Left renal cortex interstitium (tissue), 4 donors: ENCODE data around the gene DHRS3. TPM values are rescaled to one million over a fixed set of nuclear protein-coding genes. Genes with fewer than 3 reads are reported as not detected.
"Not testable (repeated sequence)": the region's sequence is repeated elsewhere in the genome, so short reads cannot be mapped to it uniquely, and the experiment has no call there.

Source experiments
- DNase-seq, 4 donors: peaks; one replicate each; pipeline ENCODE4 v3.0.0-alpha.2; 2013; ENCODE audit warnings: low read depth in 4 of 4, low spot score in 2 of 4, missing footprints in 1 of 4
- polyA plus RNA-seq, 4 donors: library from polyadenylated mRNA; unstranded; fragments of 120-200 nt; gene quantifications; one replicate each; pipeline ENCODE4 v1.2.1, GENCODE V29; 2013; ENCODE audit not compliant: insufficient read length in 4 of 4

The DHRS3 gene
- polyA plus RNA-seq, 4 donors, result 74.3 to 101 (median 86.1) TPM

DNA sequence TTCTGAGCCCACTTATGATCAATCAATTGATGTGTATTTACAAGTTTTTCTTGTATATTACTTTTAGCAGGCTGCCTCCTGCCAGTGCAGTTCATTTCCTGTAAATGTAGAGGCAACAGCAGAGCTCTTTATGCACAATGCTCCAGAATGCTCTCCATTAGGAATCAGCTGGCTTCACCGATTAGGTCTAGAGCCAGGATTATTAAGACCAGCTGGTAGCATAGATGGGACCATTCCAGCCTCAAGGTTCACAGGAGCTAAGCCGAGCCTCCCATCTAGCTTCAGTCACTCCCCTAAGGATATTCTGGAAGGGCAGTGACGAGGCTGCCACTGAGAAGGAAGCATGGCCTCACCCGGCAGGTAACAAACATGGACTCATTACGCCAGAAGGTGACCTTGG, 36.8 kb downstream of the DHRS3 start:
- DNase-seq, result no peak

DNA sequence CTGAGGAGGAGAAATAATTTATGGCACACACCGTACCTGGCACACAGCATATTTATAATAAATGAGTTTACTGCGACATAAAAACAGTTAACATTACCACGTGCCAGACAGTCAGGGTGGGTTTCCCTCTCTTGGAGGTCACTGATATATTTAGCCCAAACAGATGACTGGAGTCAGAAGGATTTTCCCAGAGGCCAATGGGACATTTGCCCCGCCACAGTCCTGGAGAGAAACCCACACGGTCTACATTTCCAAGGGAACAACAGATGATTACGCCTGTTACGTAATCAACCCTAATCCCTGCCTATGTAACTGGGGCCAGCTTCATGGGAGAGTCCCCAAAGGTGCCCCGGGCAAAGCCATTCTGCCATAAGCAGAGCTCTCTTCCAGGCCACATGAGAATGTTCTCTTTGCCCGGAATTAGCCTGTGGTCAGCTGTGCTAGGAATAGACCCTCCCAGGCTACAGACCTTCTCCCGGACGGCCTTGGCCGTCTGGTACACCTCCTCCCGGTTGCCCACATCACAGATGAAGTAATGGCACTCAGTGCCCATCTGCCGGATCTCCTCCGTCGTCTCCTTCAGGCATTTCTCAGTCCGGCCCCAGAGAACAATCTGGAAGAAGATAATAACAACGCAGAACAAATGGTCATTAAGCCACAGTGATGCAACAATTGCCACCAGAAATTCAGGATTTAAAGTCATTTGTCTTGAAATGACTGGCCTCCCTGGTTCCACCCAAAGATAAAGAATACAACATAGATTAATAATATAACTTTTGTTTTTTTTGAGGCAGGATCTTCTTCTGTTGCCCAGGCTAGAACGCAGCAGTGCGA, 37.7 kb downstream of the DHRS3 start:
- DNase-seq, result no peak

DNA sequence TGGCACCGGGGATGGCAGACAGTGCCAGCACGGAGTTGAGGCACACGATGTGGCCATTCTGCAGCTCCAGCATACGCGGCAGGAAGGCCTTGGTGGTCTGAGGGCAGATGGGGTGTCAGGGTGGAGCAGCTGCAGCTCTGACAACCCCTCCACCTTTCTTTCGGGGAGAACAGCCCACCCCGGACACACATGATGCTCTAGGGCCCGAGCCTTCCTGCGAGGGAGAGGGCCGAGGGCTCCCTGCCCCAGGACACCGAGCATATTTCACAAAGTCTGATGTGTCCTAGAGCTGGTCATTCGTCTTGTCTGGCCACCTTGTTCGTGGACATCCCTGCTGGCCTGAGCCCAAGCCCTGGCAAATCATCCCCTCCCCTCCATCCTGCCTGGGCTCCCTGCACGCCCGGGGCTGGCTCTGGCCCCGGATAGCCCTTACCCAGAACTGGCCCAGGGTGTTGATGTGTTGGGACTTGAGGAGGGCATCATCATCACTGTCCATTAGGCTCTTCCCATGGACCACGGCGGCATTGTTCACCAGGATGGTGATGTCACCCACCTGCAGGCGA, 39.1 kb downstream of the DHRS3 start:
- no peak for DNase-seq

DNA sequence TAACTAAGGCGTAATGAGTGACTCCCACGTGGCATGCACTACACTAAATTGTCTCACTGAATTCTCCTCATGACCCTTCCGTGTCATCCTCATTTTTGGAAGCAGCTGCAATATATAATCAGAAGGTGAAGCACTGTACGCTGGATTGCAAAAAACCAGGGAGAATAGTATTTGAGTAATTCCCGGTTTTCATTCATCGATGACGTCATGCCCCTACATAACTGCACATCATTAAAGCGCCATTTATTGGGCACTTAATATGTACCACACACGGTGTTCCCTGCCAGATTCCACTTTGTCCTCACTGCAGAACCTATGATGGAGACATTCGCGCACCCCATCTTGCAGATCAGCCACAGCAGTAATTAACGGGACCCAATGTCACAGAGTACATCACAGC, 41.0 kb downstream of the DHRS3 start:
- DNase-seq, result no peak

DNA sequence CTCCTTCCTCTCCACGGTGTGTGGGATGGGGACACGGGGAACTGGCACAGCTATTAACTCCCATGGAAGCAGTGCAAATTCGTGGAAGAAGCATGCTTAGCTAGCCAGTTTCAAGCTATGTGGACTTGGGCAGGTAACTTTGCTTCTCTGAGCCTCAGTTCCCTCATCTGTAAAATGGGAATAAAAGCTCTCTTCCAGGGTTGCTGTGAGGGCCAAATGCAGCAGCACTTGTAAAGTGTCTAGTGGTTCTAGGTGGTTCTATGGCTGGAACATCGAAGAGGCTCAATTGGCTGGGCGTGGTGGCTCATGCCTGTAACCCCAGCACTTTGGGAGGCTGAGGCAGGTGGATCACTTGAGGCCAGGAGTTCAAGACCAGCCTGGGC, 43.3 kb downstream of the DHRS3 start:
- no peak for DNase-seq

DNA sequence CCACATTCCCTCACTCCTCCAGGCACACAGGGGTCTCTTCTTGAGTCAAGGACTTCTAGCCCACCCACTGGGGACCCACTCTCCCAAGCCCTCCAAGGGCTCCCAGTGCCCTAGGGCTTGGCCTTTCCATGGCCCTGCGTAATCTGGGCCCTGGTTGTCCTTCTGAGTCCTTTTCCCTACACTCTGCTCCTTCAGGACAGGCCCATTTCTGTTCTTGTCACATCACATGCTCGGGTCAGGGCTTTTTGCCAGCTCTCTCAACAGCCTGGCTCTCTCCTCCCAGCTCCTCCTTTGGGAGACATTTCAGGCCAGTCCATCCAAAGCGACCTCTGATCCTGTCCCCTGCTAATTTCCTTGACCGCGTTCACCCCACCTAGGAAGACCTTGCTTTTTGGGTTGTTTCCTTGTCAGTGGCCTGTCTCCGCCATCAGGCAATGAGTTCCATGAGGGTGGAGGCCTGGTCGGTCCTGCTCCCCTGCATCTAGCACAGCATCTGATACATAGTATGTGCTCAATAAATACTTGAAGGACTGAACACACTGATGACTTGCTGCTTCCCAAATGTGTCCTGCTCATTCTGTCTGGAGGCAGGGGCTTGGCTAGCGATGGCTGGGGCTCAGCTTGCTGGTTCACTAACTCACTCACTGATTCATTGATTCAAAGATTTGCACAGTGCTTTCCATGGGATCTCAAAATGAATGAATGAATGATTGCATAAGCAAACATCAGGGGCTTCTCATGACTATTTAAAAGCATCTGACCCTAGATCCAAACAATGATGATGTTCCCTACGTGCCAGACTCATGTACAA, 44.8 kb downstream of the DHRS3 start:
- no peak for DNase-seq

DNA sequence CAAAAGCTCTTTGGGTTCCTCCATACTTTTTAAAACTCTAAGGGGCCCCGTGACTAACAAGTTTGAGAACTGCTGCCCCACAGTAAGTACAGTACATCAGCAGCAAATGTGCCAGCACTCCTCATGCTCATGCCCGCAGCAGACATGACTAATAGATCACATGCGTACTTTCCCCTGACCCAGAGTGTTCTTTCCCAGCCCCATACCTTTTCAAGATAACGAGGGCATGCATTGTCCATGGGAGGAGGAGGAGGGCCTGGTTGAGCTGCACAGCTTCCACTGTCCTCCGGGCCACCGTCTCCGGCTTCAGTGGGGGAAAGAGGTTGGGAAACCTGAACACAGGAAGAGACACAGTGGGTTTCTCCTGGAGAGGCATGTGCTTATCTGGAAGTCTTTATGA, 45.5 kb downstream of the DHRS3 start:
- DNase-seq, result no peak

DNA sequence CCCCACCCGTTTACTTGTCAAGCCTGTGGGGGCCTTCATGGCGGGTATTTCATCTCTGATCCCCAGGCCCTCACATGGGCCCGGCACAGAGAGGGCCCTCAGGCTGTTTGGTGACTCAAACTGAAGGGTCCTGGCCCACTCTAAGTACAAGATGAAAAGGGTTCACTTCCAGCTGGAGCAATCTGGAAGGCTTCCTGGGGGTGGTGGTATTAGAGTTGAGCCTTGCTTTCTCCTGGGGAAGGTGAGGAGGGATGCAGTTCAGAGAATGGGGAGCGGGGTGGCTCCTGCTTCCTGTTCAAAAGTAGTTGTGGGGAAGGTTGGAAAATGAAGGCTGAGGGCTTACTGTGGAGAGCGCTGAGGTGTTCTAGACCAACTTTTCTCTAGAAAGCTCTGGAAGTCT, 47.7 kb downstream of the DHRS3 start:
- DNase-seq, result no peak

DNA sequence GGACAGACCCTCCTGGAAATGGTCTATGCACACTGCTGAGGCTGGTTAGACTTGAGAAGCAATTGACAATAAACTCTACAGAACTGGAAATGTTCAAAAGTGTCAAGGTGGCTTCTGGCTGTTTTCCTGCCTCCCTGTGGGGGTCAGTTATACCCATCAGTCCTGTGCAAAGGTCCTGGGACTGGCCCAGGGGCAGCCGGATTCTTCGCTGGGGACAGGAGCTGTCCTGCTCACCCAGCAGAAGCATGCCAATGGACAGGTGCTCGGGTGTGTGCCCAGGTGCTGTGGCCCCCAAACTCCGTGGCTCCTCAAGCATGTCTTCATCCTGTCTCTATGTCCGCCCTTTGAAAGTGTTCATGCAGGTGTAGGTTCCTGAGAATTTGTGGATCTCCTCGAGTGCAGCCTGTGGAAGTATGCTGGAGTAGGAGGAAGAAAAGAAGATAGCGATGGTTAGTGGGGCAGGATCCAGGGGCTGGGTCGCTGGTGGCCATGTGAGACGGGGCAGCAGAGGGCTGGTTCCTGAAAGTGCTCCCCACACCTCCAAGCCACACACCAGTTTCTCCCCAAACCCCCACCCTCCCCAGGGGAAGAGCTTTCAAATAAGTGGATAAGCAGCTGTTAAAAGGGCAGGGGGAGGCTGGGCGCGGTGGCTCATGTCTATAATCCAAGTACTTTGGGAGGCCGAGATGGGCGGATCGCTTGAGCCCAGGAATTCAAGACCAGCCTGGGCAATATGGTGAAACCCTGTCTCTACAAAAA, 49.8 kb downstream of the DHRS3 start:
- no peak for DNase-seq

DNA sequence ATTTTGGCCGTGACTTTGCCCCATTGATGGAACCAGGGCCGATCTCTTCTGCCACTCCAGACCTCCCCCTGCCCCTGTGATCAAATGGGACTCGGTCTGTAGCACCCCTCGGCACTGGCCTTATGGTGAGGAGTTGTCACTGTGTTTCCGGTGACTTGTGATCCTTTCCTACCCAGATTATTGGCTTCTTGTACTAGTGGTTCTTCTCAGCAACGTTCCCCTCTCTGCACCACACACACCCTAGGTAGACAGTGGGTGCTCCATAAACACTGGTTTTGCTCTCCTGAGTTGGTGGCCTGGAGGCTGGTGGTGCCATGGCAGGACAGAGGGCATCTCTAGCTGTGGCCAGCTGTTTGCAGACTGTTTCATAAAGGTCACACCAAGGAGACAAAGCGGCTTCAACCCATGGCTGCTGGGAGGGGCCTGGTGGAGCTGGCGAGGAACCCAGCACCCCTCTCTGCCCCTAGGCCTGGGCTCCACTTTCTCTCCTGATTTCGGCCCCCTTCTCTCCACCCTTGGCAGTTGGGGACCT, 50.7 kb downstream of the DHRS3 start:
- no peak for DNase-seq

DNA sequence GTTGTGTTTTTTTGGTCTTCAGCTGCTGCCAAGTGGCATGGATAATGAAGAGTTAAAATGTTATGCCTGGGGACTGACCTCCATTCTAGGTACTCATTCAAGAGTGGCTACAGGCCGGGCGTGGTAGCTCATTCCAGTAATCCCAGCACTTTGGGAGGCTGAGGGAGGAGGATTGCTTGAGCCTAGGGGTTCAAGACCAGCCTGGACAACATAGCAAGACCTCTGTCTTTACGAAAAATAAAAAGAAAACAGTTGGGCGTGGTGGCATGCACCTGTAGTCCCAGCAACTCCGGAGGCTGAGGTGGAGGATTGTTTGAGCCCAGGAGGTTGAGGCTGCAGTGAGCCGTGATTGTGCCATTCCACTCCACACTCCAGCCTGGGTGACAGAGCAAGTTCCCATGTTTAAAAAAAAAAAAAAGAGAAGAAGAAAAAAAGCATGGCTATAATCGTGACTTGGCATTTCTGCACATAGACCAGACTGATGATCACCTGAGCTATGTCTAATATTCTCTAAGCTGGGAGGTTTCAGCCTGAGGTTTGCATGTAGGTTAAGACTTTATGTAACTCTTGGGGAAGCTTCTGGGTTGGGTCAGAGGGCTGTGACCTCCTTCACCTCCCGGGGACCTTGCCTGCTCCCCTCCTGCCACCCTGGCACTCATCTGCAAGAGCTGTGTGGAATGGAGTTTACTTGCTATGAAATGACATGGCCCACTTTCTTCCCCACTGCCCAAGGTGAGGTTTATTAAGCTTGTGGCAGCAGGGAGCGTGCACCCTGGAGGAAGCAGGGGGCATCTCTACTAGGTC, 51.3 kb downstream of the DHRS3 start:
- DNase-seq, result no peak

DNA sequence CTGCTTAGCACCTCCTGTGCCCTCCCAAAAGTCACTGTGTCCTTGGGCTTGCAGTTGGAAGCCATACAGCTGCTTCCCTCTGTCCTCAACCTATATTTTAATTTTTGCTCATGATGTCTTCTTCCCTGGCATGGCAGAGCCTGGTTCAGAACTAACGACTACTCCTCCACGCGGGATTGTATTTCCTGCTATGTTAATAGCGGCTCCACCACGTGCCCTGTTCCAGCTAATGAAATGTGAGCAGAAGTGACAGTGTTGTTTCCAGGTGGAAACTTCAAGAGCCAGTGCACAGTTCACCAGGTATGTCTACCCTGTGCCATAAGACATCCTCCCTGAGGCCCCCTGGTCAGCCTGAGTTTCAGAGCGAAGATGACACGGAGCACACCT, 52.1 kb downstream of the DHRS3 start:
- no peak for DNase-seq

DNA sequence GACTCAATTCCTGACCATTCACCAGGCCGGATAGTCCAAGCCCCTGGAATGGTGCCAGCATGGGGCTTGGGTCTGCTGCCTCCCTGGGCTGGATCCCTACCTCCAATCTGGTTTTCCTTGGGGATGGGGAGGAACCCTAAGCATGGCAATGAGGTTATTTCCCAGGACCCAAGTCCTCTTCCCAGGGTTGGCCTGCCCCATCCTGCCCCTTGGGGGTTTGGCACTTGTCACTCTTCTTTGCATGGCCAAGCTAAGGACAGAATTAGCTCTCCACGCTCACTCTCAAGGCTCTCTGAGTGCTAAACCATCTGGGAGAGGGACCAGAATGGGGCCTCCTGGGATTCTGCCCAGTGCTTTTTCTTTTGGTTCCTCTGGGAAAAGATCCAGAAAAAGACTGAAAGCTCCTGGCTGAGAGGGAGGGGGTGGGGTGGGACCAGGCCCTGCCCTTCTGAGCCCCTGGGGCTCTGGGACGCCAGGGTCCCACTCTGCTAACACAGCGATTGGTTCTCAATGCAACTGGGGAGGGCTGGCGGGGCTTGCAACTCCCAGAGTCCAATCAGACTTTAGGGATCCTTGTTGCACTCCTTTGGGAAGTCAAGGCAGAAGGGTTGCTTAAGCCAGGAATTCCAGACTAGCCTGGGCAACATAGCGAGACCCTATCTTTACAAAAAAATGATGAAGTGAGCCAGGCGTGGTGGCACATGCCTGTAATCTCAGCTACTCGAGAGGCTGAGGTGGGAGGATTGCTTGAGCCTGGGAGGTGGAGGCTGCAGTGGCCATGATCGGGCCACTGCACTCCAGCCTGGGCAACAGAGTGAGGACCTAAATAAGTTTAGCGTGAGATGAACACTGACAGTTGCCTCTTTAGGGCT, 52.7 kb downstream of the DHRS3 start:
- DNase-seq, result no peak

DNA sequence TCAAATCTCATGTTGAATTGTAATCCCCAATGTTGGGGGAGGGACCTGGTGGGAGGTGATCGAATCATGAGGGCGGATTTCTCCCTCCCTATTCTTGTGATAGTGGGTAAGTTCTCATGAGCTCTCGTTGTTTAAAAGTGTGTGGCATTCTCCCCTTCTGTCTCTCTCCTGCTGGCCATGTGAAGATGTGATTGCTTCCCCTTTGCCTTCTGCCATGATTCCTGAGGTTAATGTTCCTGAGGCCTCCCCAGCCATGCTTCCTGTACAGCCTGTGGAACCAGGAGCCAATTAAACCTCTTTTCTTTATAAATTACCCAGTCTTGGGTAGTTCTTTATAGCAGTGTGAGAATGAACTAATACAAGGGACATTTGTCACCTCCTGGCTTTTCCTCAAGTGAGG, 53.8 kb downstream of the DHRS3 start:
- not testable (repeated sequence) for DNase-seq

DNA sequence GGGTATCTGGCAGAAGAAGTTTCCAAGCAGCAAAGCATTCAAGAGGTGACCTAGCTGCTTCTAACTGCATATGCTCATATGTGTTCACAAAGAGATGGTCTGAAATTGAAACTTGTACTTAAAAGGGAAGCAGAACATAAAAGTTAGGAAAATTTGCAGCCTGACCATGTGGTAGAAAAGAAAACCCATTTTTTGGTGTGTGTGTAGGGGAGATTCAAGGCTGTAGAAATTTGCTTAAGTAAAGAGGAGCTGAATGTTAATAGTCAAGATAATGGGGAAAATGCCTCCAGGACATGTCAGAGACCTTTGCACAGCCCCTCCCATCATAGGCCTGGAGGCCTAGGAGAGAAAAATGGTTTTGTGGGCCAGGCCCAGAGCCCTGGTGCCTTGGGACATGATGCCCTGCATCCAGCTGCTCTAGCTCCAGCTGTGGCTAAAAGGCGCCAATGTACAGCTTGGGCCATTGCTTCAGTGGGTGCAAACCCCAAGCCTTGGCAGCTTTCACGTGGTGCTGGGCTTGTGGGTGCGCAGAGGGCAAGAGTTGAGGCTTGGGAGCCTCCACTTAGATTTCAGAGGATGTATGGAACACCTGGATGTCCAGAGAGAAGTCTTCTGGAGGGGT, 54.9 kb downstream of the DHRS3 start:
- DNase-seq, result no peak

DNA sequence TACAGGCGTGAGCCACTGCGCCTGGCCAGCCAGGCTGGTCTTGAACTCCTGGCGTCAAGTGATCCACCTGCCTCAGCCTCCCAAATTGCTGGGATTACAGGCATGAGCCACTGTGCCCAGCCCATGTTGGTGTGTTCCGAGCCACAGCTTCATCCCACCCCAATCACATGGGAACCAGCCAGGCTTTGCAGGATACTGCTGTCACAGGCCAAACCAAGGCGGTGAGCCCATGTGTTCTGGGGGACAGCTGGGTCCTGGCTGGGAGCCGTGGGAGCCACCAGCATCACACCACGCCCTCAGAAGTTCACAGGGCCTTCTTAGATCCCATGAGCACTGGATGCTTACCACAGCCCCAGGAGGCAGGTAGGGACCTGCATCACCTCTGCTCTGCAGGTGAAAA, 56.9 kb downstream of the DHRS3 start:
- no peak for DNase-seq

DNA sequence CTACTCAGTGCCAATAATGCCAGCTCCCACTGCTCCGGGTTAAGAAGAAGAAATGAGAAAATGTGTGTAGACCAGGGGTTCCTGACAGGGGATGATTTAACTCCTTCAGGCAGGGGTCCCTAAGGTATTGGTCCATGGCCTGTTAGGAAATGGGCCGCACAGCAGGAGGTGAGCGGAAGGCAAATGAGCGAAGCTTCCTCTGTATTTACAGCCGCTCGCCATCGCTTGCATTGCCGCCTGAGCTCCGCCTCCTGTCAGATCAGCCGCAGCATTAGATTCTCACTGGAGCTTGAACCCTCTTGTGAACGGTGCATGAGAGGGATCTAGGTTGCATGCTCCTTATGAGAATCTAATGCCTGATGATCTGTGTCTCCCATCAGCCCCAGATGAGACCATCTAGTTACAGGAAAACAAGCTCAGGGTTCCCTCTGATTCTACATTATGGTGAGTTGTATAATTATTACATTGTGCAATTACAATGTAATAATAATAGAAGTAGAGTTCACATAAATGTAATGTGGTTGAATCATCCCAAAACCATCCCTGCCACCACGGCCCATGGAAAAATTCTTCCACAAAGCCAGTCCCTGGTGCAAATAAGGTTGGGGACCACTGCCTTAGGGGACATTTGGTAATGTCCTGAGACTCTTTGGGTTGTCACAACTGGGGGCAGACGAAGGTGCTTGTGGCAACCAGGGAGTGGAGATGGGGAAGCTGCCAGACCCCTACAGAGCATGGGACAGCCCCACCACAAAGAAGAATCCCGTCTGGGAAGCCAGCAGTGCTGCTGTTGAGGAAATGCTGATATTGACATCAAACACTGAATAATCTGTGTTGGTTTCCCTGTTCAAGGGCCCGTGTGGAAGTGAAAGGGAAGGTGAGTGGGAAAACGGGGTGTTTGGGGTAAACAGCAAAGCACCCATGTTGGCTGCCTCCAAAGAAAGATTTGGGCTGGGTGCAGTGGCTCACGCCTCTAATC, 60.8 kb downstream of the DHRS3 start:
- no peak for DNase-seq
